Ramos (cell line): Measurements from ENCODE around the gene ABCB7.
"Not testable (repeated sequence)": the region's sequence is repeated elsewhere in the genome, so short reads cannot be mapped to it uniquely, and the experiment has no call there.

Source experiments
- in situ Hi-C: fragments of 300-500 bp; cut with MboI; formaldehyde crosslinking; loops from one replicate; pipeline ENCODE4 v1.14.3; 2022; ENCODE audit warnings: low sequenced_read_pairs; ENCODE audit not compliant: unreplicated experiment

The ABCB7 gene

GRCh38 chrX:75155827-75156525 lies at the start of gene ABCB7:
Gene ABCB7 (minus strand): TSS chrX:75156283. CDS start chrX:75156272, 11 bp downstream.
- in situ Hi-C loops = no loop called here

DNA sequence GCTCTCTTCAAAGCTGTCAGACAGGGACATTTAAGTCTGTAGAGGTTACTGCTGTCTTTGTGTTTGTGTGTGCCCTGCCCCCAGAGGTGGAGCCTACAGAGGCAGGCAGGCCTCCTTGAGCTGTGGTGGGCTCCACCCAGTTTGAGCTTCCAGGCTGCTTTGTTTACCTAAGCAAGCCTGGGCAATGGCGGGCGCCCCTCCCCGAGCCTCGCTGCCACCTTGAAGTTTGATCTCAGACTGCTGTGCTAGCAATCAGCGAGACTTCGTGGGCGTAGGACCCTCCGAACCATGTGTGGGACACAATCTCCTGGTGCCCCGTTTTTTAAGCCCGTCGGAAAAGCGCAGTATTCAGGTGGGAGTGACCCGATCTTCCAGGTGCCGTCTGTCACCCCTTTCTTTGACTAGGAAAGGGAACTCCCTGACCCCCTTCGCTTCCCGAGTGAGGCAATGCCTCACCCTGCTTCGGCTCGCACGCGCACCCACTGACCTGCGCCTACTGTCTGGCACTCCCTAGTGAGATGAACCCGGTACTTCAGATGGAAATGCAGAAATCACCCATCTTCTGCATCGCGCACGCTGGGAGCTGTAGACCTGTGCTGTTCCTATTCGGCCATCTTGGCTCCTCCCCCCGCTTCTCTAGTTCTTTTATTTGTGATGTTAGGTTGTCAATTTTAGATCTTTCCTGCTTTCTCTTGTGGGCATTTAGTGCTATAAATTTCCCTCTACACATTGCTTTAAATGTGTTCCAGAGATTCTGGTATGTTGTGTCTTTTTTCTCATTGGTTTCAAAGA lies 32.5 kb upstream of the ABCB7 start:
- in situ Hi-C loops = not testable (repeated sequence)

DNA sequence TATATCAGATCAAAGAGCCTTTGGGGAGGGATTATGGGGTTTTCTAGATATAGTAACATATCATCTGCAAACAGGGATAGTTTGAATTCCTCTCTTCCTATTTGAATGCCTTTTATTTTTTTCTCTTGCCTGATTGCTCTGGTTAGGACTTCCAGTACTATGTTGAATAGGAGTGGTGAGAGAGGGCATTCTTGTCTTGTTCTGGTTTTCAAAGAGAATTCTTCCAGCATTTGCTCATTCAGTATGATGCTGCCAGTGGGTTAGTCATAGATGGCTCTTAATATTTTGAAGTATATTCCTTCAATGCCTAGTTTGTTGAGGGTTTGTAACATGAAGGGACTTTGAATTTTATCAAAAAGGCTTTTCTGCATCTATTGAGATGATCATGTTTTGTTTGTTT lies 25.6 kb upstream of the ABCB7 start:
- in situ Hi-C loops = no loop called here

DNA sequence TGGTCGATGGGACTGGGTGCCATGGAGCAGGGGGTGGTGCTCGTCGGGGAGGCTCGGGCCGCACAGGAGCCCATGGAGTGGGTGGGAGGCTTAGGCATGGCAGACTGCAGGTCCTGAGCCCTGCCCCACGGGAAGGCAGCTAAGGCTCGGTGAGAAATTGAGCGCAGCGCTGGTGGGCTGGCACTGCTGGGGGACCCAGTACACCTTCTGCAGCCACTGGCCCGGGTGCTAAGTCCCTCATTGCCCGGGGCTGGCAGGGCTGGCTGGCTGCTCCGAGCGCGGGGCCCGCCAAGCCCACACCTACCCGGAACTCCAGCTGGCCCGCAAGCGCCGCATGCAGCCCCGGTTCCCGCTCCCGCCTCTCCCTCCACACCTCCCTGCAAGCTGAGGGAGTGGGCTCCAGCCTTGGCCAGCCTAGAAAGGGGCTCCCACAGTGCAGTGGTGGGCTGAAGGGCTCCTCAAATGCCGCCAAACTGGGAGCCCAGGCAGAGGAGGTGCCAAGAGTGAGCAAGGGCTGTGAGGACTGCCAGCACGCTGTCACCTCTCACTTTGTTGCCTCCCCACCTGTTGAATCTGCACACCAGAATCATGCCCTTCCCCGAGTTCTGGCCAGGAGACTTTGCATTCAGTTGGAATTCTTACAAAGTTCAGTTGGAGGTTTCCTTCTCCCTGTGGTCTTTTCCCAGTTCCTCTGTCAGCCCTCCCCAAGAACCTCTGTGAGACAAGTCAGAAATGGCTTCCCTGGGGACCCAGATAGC lies 23.6 kb upstream of the ABCB7 start:
- in situ Hi-C loops = not testable (repeated sequence)

DNA sequence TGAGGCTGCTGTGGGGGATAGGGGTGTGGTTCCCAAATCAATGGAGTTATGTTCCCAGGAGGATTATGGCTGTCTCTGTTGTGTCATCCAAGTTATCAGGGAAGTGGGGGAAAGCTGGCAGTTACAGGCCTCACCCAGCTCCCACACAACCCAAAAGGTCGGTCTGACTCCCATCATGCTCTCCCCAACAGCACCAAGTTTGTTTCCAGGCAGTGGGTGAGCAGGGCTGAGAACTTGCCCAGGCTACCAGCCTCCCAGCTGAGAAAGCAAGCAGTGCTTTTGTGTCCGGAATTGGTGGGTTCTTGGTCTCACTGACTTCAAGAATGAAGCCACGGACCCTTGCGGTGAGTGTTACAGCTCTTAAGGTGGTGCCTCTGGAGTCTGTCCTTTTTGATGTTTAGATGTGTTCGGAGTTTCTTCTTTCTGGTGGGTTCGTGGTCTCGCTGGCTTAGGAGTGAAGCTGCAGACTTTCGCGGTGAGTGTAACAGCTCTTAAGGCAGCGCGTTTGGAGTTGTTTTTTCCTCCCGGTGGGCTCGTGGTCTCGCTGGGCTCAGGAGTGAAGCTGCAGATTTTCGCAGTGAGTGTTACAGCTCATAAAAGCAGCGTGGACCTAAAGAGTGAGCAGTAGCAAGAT lies 16.3 kb upstream of the ABCB7 start:
- in situ Hi-C loops = not testable (repeated sequence)

DNA sequence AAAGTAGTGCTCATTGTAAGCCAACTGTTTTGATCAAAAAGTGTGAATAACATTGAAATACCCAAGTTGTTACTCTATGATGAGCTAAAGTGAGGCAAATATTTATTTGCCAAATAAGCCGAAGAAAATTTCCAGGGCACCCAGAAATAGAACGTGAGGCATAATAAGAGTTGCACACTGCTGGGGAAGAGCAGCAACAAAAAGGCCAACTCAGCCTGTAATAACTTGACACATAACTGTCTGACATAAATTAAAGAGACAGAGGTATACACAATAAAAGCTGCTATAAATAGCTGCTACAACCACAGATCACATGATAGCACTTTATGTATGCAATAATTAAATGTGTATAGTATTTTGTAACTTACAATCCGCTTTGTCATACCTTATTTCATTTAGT lies 2.0 kb upstream of the ABCB7 start:
- in situ Hi-C loops = no loop called here

DNA sequence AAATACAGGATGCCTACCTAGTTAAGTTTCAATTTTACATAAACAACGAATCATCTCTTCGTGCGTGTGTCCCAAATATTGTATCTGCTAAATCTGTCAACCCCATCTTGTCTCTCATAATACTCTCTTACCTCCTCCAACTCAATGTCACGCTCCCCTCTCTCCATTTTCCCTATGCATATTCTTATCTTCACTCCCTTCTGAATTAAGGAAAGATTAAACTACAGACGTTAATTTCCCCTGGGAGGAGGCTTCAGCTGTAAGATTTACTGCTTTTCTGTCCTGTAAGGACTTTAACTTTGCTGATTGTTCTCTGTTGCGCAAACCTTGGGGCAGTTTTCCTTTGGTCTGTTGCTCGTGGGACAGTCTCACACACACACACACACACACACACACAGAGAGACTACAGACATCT lies 455 bp upstream of the ABCB7 start:
- in situ Hi-C loops = no loop called here

- in situ Hi-C loops = no loop called here
Observed at GRCh38 chrX:75155447-75155826, 646 bp downstream of the ABCB7 start.

GRCh38 chrX:75154871-75155270 lies 1.2 kb downstream of the ABCB7 start:
- in situ Hi-C loops = no loop called here

- in situ Hi-C loops = no loop called here
Observed at GRCh38 chrX:75151827-75152592, 4.1 kb downstream of the ABCB7 start.

- in situ Hi-C loops = no loop called here
Observed at GRCh38 chrX:75149654-75150053, 6.4 kb downstream of the ABCB7 start.

GRCh38 chrX:75132672-75133071 lies 23.4 kb downstream of the ABCB7 start:
- in situ Hi-C loops = no loop called here

DNA sequence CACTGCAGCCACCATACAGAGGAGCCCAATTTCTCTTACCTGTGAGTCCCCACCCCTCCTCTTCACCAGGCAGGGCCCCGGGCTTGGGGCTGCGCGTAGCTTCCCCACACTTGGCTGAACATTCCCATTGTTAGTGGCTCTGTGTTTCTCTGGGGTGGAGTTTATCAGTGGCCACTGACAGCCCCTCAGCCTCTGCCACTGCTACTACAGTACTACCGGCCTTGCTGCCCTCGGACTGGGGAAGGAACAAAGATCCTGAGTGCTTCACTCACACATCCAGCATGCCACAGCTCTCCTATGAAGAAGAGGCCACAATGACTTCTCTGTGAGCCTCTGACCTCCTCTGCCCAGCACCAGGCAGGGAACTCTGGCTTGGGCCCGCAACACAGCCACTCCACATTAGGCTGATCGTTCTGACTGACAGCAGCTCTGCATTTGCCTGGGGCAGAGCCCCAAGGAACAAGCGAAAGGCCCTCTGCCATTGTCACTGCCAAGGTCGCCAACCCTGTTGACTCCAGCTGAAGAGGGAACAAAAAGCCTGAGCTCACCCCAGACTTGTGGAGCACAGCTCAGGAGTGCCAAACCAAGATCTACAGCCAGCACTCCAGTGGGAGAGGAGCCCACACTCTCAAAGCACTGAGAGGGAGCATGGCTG lies 24.0 kb downstream of the ABCB7 start:
- in situ Hi-C loops = no loop called here

DNA sequence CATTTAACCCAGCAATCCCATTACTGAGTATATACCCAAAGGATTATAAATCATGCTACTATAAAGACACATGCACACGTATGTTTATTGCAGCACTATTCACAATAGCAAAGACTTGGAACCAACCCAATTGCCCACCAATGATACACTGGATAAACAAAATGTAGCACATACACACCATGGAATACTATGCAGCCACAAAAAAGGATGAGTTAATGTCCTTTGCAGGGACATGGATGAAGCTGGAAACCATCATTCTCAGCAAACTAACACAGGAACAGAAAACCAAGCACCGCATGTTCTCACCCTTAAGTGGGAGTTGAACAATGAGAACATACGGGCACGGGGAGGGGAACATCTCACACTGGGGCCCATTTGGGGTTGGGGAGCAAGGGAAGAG lies 27.0 kb downstream of the ABCB7 start:
- in situ Hi-C loops = not testable (repeated sequence)

GRCh38 chrX:75118296-75118695 lies 37.8 kb downstream of the ABCB7 start:
- in situ Hi-C loops = no loop called here

DNA sequence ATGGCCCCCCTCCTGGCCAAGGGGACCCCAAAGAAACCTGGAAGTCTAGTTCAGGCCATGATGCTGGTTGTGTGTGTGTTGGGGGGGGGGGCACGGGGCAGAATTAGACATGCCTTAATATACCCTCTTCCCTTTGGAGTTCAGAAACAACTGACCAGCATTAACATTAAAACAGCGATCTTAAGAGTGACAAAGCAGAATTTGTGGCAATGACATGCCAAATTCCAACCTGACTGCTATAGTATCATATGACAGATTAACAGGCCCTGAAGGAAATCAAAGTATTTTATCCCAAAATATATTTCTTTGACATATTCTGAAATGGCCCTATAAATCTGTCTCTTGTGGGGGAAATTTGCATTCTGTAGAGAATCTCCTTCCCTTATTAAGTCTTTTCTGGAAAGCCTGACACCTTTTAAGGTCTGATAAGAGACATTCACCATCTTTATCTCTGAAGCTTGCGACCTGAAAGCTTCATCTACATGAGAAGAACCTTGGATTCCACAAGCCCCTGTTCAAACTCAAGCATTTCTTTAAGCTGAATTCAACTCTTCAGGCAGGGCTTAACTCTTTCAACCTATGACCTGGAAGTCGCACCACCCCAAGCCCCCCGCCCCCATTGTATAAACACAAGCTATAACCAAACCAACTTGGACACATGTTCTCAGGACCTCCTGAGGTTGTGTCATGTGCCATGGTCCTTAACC lies 40.2 kb downstream of the ABCB7 start:
- in situ Hi-C loops = no loop called here

DNA sequence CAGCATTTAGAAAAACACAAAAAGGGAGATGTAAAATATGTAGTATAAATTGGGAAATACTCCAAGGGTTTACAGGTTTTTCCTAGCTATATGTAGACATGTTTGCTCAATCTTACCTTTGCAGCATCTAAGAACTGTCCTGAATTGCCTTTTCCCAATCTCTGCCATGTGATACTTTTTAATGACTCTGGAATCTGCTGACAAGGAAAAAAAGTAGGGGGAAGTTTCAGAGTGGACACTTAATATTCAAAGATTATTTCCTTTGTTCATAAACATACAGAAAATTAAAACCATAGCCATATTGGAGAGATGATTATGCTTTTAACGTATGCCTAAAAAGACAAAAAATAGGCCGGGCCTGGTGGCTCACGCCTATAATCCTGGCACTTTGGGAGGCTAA lies 41.4 kb downstream of the ABCB7 start:
- in situ Hi-C loops = no loop called here

GRCh38 chrX:75113664-75114063 lies 42.4 kb downstream of the ABCB7 start:
- in situ Hi-C loops = no loop called here
